Activated T-helper 1 cell treated with Interleukin-2 at 50 U/mL for 16 hours (primary cell): ENCODE data around the gene RAB5A.
"Not testable (repeated sequence)": the region's sequence is repeated elsewhere in the genome, so short reads cannot be mapped to it uniquely, and the experiment has no call there.

Experiments used
- DNase-seq: peaks from one replicate; pipeline ENCODE4 v3.0.0-alpha.2; 2020; ENCODE audit warnings: low read depth

The RAB5A gene, protein sequence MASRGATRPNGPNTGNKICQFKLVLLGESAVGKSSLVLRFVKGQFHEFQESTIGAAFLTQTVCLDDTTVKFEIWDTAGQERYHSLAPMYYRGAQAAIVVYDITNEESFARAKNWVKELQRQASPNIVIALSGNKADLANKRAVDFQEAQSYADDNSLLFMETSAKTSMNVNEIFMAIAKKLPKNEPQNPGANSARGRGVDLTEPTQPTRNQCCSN

DNA sequence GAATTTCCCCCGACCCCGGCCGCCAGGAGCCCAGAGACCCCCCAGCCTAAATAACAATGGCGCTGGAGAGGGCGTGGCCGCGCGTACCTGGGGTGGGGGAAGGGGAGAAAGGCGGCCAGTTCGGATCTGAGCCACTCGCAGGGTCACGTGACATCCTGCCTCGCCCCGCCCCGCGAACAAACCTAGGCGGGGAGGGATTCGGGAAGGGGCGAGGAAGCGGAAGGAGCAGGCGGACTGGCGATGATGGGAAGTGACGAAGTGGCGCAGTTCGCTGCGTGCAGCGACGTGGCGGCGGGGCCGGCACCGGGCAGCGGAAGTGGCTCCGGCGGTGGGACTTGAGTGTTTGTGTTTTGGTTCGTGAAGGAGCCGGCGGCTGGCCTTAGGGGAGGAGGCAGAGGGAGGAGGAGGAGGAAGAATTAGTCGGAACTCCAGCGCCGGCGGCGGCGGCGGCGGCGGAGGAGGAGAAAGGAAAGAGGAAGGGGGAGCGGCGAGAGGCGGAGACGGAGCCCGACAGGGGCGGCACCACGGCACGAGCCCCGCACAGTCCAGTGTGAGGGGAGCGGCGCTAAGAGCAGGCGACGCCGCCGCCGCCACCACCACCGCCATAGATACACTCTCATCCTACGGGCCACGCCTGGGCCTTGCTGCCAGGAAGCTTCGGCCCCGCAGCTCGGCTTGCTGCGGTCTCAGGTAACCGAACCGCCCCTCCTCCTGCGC lies at the start of gene RAB5A:
Gene RAB5A, plus strand, starts transcription at position 266 of the 717 bp plus-strand sequence. CDS start 3,802 bp downstream, outside the sequence.
- DNase-seq: peak; percentile 95

DNA sequence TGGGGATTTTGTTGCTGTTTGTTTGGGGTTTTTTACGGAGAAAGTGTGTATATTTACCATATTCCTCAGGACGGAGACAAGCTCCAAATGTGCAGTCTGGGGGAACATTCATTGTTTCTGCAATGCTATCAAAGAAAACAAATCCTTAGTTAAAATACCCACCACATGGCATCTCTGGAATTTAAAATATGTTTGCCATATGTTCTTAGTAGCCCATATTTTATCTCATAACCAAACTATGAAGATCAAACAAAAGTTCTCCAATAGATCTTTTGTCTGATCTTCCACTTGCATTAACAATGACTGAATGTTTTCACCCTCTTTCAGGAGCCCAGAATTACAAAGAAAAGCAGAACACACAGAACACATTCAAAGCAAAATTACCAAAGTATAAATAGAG lies 48.2 kb upstream of the RAB5A start:
- DNase-seq: no peak

DNA sequence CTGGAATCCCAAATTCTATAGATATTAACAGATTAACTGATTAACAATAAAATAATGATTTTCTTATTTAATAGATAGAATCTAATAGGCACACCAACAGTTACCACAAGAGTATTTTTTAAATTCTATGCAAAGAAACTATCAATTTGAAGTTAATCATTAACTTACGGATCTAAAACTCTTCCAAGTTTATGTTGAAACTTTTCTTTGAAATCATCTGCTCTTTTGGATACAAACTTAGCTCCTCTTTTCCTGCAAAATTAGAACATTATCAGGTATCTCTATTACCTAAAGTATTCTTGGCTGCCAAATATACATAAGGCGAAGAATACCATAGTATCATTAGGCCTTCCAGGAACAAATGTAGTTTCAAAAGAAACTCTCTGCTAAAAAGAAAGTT lies 47.6 kb upstream of the RAB5A start:
- DNase-seq: no peak

DNA sequence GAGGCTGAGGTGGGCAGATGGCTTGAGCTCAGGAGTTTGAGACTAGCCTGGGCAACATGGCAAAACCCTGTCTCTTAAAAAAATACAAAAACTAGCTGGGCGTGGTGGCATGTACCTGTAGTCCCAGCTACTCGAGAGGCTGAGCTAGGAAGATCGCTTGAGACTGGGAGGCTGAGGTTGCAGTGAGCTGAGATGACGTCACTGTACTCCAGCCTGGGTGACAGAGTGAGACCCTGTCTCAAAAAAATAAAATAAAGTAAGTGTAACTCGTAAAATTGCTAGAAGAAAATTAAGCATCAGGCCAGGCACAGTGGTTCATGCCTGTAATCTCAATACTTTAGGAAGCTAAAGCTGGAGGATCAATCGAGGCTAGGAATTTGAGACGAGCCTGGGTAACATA lies 47.1 kb upstream of the RAB5A start:
- DNase-seq: not testable (repeated sequence)

DNA sequence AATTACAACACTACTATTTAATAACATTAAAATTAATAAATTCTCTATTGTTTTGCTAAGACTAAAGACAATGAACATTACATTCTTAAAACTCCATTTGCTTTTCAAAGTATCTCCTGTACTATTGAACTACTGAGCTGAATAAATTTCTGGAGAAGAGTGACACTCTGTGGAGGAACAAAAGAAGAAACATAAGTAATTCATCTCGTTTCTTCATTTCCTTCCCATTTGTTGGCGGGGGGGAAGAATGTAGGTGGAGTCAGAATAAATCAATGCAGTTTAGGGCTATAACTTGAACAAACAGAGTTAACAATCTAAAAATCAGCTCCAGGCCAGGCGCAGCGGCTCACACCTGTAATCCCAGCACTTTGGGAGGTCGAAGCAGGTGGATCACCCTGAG lies 45.6 kb upstream of the RAB5A start:
- DNase-seq: no peak

DNA sequence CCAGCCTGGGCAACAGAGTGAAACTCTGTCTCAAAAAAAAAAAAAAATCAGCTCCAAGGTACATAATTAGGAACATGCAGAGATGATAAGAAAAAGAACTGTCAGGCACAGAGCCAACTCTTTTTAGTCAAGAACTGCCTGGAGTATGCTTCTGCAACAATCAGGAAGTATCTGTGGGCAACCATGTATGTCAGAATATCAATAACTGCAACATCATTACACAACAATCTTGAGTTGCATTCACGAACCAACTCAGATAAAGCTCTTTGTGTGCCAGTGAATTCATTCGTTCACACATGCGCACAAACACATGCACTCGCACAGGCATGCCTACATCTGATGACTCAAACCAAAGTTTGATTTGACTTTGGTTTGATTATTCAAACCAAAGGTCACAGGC lies 45.0 kb upstream of the RAB5A start:
- no peak for DNase-seq

DNA sequence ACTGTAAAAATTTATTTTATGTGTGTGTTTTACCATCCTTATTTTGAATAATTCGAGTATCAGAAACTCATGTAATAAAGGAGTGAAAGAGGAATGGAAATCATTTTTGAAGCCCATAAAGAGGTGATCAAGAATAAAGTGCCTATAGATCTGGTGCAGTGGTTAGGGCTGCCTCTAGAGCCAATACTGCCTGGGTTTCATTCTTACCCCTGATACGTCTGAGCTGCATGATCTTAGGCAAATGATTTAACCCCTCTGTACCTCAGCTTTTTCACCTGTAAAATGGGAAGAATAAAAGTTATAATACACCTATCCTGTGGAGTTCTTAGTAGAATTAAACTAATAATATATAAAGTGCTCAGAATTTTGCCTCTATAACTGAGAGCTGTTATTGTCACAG lies 43.2 kb upstream of the RAB5A start:
- no peak for DNase-seq

DNA sequence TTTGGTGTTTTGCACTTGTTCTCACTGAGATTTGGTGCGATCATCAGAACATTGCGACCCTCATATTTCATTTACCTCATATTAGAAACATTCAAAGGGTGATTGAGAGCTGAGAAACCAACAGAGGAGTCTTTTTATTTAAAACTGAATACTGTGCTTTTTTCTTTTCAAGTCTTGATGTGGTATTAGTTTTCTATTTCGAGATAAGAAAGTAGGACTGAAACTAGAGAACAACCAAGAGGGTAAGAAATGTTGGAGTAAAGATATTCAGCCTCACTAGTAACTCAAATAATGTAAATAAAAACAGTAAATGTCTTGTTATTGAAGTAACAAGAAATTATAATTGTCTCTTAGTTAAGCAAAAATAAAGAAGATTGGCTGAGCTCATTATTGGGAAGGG lies 39.4 kb upstream of the RAB5A start:
- DNase-seq: no peak

DNA sequence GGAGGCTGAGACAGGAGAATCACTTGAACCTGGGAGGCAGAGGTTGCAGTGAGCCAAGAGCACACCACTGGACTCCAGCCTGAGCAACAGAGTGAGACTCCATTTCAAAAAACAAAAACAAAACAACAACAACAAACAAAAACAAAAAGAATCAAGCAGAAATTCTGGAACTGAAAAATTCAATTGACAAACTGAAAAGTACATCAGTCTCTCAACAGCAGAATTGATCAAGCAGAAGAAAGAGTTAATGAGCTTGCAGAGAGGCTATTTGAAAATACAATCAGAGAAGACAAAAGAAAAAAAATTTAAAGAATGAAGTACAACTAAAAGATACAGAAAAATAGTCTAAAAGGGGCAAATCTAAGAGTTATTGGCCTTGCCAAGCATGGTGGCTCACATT lies 35.4 kb upstream of the RAB5A start:
- no peak for DNase-seq

DNA sequence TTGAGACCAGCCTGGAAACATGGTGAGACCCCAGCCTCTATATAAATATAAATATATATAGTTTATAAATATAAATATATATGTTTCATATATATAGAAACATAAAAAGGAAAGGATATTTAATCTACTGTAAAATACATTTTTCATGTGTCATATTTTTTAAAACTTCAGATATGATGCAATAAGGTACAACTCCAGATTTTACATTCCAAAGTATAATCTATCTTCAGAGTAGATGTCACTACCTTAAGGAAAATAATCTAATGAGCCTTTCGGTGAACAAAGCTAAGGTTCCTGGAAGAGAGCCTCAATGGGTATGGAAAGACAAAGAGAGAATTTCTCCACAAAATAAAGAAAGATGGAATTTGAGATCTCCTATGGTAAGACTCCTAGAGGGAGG lies 29.7 kb upstream of the RAB5A start:
- DNase-seq: no peak

DNA sequence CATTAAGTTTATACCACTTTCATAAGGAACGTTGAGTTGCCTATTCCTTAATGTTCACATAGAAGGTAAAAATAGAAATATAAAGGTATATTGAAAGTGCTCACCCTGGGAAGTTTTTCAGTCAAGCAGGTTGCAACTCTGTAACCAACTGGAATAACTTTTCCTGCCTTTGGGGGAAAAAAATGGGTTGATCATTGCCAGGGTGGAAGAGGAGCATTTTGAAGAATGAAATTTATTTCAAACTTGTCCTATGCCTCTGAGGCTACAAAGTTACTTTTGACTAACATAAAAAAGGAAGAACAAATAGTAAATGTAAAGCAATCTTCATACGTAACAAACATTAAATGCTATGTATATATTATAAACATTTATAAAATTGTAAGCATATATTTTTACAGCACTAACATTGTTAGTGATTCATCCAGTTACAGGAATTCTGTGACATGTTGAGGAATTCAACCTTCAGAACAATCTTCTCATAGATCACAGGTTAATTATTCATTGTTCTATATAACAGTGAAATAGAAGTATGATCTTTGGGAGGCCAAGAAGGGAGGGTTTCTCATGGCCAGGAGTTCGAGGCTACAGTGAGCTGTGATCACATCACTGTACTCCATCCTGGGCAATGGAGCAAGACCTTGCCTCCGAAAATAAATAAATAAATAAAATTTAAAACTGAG lies 26.4 kb upstream of the RAB5A start:
- DNase-seq: no peak

DNA sequence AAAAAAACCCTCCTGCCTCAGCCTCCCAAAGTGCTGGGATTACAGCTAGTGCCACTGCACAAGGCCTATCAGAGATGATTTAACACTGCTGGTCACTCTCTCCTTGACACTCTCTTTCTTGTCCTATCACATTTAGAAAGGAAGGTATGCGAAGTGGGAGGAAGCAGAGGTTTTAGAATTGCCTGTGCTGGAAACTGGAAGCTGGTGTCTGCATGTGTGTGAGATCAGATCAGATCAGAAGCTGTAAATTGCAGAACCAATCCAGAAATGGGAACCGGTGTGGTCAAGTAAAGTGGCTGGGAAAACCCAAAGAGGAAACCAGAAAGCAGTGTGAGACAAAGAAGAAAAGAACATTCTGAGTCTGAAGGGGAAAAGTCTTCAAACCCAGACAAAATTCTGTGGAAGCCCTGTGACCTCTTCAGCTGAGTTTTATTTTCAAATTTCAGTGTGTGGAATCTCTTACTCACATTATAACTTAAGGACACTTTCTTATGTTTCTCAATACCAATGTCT lies 15.7 kb upstream of the RAB5A start:
- no peak for DNase-seq

DNA sequence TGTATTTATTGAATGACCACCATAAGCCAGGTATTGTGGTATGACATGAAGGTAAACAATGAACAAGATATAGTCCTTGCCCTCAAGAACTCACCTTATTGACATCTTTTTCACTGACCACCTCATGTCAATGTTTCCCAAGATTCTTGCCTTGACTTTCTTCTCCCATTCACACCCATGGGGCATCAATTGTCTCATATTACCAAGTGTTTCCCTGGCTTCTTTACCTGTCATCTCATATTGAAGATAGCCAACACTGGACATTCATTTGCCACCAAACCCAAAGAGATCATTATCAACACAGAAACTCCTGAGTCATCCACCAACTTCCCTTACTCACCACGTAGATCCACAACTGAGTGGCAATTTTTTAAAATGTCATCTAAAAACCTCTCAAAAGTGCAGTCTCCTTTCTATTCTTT lies 15.1 kb upstream of the RAB5A start:
- no peak for DNase-seq

DNA sequence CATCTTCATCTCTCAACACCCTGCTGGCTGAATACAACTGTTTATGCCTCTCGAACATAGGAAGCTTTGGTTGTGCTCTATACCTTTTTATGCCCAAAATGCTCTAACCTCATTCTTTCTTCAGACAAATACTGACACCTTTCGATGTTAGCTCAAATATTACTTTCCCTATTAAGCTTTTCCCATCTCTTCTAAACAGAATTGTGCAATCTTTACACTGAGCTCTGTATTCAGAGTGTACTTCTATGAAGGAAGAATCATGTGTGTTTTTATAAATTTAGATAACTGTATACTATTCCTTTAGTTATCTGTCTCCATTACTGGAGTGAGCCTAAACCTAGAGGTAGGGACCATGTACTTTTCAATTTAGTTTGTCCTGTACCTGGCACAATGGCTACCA lies 14.5 kb upstream of the RAB5A start:
- no peak for DNase-seq

DNA sequence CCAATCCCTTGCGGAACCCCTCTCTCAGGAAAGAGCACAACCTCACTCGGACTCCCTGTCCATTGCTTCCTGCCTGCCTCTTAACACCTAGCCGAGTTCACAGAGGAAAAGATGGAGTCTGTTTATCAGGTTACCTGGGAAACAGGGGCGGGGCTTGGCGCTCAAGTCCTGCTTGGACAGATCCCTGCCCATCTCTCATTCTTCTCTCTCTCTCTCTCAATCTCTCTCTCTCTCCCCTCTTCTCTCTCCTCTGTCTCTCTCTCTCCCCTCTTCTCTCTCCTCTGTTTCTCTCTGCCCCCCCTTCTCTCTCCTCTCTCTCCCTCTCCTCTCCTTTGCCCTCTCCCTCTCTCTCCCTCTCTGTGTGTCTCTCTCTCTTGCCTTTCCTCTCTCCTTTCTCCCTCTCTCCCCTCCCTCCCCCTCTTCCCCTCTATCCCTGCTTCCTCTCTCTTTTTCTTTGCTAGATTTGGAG lies 12.8 kb upstream of the RAB5A start, which contains the start of gene EFHB:
Gene EFHB, minus strand, starts transcription at position 120 of the 469 bp plus-strand sequence. CDS start 199 bp downstream, outside the sequence.
- no peak for DNase-seq

DNA sequence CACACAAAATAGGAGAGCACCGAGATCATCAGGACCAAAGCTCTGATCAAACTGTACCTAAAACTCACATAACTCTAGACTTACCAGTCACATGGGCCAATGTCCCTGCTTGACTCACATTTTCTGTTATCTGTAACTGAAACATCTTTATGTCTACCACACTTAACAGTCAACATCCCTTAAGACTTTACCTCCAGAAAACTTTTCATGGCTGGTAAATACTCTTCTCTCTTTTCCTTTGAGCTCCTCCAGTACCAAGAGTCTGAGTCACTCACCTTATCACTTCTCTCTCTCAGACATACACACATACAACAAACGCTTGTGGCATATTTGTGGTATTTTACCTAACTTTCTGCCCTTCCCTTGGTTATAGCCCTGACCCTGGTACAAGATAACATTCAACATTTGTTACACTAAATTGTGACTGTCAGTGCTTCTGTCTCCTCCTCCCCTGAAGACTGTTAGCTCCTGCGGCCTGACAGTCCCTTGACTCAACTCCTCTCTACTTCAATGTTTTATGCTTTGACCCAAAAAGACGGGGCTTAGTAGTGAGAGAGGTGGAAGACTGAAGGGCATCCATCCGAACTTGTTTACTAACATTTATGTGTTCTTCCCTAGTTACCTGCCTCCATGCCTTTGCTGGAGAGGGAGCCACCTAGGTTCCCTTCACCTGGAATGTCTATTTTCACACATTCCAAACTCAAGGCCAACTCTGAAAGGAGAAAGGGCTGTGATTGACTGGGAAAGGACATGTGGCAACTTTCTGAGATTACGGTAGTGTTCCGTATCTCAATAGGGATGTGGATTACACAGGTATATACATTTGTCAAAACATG lies 9.2 kb upstream of the RAB5A start:
- no peak for DNase-seq

DNA sequence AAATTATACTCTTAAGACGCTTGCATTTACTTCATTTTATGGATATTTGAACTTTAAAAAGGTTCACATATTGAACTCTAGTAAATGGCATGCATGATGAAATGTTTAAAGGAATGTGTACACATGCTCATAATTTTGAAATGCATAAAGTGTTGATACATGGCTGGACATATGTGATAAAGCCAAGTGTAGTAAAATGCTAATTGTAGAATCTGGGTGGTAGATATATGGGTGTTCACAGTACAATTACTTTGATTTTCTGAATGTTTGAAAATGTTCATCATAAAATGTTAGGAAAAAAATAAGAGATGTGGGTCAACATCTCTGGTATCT lies 8.6 kb upstream of the RAB5A start:
- no peak for DNase-seq

DNA sequence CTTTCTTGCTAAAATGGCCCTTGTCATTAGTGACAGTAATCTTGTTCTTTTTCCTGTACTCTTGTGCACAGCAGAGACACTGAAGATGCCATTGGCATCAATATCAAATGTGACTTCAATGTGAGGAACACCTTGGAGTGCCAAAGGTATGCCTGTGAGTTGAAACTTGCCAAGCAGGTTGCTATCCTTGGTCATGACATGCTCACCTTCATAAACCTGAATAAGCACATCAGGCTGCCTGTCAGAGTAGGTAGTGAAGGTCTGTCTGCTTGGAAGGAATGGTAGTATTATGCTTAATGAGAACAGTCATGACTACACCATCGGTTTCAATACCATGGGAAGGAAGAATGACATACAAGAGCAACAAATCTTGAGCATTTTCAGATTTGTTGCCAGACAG lies 6.3 kb upstream of the RAB5A start:
- no peak for DNase-seq

DNA sequence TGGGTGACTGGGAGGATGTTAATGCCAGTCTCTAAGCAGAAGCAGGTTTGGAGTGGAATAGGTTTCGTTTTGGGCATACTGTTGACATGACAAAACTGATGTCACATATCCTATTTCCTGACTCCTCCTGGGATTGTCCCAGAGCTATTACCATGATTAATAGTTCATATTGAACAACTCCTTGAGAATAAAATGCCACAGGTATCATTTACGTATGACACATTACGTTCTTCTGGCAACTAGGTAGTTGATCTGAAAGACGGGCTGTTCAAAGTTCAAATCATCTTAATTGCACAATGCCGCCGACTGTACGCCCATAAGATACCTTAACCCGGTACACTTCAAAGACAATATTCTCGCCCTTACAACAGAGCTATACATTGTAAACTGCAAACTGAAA lies 1.4 kb upstream of the RAB5A start:
- no peak for DNase-seq

DNA sequence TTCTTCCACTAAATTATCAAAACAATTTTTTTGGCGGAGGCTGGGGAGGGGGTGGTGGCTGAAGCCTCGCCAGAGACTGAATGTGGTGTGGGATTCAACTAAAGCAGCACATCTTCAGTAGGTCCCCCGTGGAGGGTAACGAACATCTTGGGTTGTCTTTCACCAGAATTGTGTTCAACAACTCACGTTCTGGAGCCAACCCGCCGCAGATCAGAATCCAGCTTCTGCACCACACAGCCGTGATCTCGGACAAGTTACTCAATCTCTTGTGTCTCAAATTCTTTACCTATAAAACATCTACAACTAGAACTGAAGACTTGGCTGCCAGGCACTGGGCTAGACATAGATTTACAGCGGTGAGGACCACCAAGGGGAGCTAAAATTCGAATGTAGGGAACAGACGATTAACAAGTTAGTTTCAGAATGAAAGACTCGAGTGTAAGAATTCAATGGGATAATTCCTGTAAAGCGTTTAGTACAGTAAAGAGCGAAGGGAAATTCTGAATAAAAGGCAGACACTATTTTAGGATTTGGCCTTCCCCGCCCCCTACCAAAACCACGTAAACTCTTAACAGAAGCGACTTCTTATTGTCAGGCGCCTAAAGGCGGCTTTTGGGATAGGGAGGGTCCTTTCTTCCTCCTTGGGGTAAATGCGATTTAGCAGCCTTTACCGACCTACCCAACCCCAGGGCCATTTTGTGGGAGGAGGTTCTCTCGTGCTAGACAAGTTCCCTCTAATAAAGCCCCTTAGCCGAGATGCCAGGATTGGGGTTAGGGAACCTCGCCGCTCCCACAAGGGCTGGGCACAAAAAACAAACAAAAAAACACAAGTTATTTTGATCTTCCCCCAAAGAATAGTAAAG lies 697 bp upstream of the RAB5A start:
- DNase-seq: no peak

DNA sequence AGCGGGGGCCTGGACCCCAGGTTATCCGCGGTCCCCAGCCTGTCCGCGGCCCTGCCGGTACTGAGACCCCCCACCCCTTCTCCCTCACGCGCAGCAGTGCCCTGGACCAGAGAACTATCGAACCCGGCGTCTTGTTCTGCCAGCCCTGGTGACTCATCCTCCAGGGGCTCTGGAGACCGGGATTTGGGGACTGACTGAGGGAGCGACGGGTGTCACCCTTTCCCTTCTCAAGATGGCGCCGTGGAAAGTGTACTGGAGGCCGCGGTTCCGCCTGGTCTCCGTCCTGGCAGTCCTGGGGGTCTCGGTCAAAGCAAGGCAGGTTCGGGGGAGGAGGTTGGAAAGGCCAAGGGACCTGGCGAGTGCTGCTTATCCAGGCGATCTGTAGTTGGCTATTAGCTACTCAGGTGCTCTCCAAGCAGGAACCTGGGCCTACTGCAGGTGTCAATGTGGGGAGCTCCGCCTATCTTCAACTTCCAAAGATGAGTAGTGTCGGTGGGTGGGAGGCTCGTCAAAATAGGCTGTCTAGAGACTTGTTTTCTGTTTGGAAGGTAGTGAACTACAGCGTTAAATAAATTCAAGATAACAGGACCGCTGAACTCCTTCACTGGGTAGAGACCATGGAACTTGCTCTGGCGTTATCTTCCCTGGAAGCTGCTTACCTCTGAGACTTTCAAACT lies 790 bp downstream of the RAB5A start:
- DNase-seq: peak; percentile 14
